Panc1 (cell line): ENCODE results near the gene LPAR2. TPM values are rescaled to one million over a fixed set of nuclear protein-coding genes. Genes with fewer than 3 reads are reported as not detected.

ENCODE experiments used
- ATAC-seq: fragments of 200-7000 bp; cut with Tn5 transposase; 2 replicates; pipeline ENCODE4 v1.9.1; 2020; ENCODE audit warnings: mild to moderate bottlenecking, moderate library complexity
- BruUV-seq: library from RNA; stranded (reverse); fragments of 400-500 nt; replicated peaks from 2 replicates; lab custom pipeline; 2021; lab: Mats Ljungman, UMichigan
- CTCF ChIA-PET: fragments of 300-600 bp; sonication (Branson Sonifier 250); formaldehyde crosslinking; loops from one replicate; lab custom pipeline; 2022; ENCODE audit warnings: antibody characterized with exemption; lab: Charles Lee
- POLR2A ChIA-PET: fragments of 300-600 bp; sonication (Branson Sonifier 250); formaldehyde crosslinking; loops from one replicate; lab custom pipeline; 2022; ENCODE audit warnings: antibody characterized with exemption; lab: Charles Lee
- DNase-seq: peaks from one replicate; pipeline ENCODE4 v3.0.0-alpha.2; 2010; ENCODE audit warnings: low read depth, low spot score
- H3K27ac ChIP-seq: 2 replicates; pipeline ENCODE4 v1.5.1; 2011; ENCODE audit warnings: mild to moderate bottlenecking, low read length, inconsistent platforms
- H3K27me3 ChIP-seq: fragments of 200-500 bp; sonication (Bioruptor generic); 2 replicates; pipeline ENCODE4 v1.6.0; 2014; ENCODE audit warnings: low read length, inconsistent platforms; ENCODE audit not compliant: control insufficient read depth, insufficient read depth
- H3K36me3 ChIP-seq: fragments of 200-500 bp; sonication (Bioruptor generic); 2 replicates; pipeline ENCODE4 v1.5.1; 2014; ENCODE audit warnings: inconsistent platforms, mild to moderate bottlenecking, low read length, moderate library complexity; ENCODE audit not compliant: control insufficient read depth, insufficient read depth
- H3K4me1 ChIP-seq: 2 replicates; pipeline ENCODE4 v1.5.1; 2011; ENCODE audit warnings: inconsistent platforms, mild to moderate bottlenecking, low read length, moderate library complexity; ENCODE audit not compliant: control insufficient read depth, insufficient read depth
- H3K4me3 ChIP-seq, 2 experiments: 2 replicates each; pipeline ENCODE4 v1.5.1; 2011 to 2012; ENCODE audit warnings: low read depth in 2 of 2, low read length in 2 of 2, mild to moderate bottlenecking in 2 of 2, inconsistent platforms in 1 of 2, moderate library complexity in 1 of 2
- H3K9me3 ChIP-seq: fragments of 200-500 bp; sonication (Bioruptor generic); 2 replicates; pipeline ENCODE4 v1.5.1; 2014; ENCODE audit warnings: low read depth, mild to moderate bottlenecking, inconsistent platforms, low read length, moderate library complexity; ENCODE audit not compliant: control insufficient read depth, insufficient read depth
- CTCF ChIP-seq: fragments of 450-650 bp; IDR thresholded peaks from 2 replicates; pipeline ENCODE4 v1.5.1; 2017; ENCODE audit warnings: mild to moderate bottlenecking
- POLR2AphosphoS5 ChIP-seq: IDR thresholded peaks from 2 replicates; pipeline ENCODE4 v1.6.1; 2012; ENCODE audit warnings: mild to moderate bottlenecking, low read depth, low read length, moderate library complexity
- REST ChIP-seq, 2 experiments: IDR thresholded peaks; 2 replicates each; pipeline ENCODE4 v1.6.1; 2011 to 2012; ENCODE audit warnings: low read depth in 2 of 2, control low read depth in 1 of 2, low read length in 1 of 2, mild to moderate bottlenecking in 1 of 2, moderate library complexity in 1 of 2; ENCODE audit not compliant: insufficient read depth in 1 of 2
- SIN3A ChIP-seq: IDR thresholded peaks from 2 replicates; pipeline ENCODE4 v1.6.1; 2012; ENCODE audit warnings: low read depth, mild to moderate bottlenecking, low read length, moderate library complexity, borderline replicate concordance; ENCODE audit not compliant: insufficient read depth
- TCF7L2 ChIP-seq: IDR thresholded peaks from 2 replicates; pipeline ENCODE4 v1.6.1; 2011; ENCODE audit warnings: mild to moderate bottlenecking, low read depth, low read length, inconsistent platforms
- in situ Hi-C: cut with HindIII; loops from 2 replicates; pipeline ENCODE4 v1.10.0; 2016; ENCODE audit warnings: low sequenced_read_pairs, low pct_unique_long_range_greater_than_20kb
- intact Hi-C: fragments of 100-400 bp; cut with micrococcal nuclease; formaldehyde crosslinking; loops from one replicate; pipeline ENCODE4 v1.10.0; 2022; ENCODE audit not compliant: unreplicated experiment
- total RNA-seq: library from RNA; stranded (reverse); gene quantifications from one replicate; pipeline ENCODE4 v1.2.1, GENCODE V29; 2021; ENCODE audit not compliant: unreplicated experiment

Gene LPAR2
- total RNA-seq, 1 experiment from 2014 or later = 16.0 TPM

- peak; percentile 94 for ATAC-seq
- DNase-seq = peak; percentile 76
- BruUV-seq = no TSS peak
- TF ChIP-seq REST (IDR thresholded peaks at IDR 0.05; ENCODE audit: insufficient read depth in 1 of 2, low read depth in 2 of 2, low read length in 1 of 2) = 0 out of 4 replicates have a peak, but pooled peaks of 1 of the 2 experiments have one; percentile 42
- no peak for TF ChIP-seq SIN3A
- peak; percentile 74 for TF ChIP-seq TCF7L2
- Histone ChIP-seq H3K27ac (peak within 1 kb of the TSS; percentile 79), H3K4me1 (peaks cover 10% of the 10 kb centered on the region), H3K27me3 (no peaks in the 10 kb centered on the region), H3K4me3 (peak within 1 kb of the TSS; percentile 74 to 81), H3K36me3 (peaks cover 5% of the 10 kb centered on the region; the same call in 1 of the 2 replicates), H3K9me3 (no peaks in the 10 kb centered on the region)
- CTCF ChIA-PET = interaction anchor here (0.6 kb wide), 1 partner anchor 51 kb away, joined by 3 read pairs; no protein-coding TSS in a partner anchor
- intact Hi-C loops (loop anchor here (10.0 kb wide), 1 partner anchor 71 kb away; the partner anchor contains the start of gene ZNF14), in situ Hi-C loops (no loop called here)
- POLR2A ChIA-PET = interaction anchor here (0.5 to 0.6 kb wide), 2 partner anchors 43 to 263 kb away, joined by 5 to 6 read pairs; no protein-coding TSS in a partner anchor
Measured at GRCh38 chr19:19663256-19664120, 35.5 kb upstream of the LPAR2 start, which contains the start of gene ATP13A1. Gene ATP13A1, minus strand, starts transcription at chr19:19663676. Its CDS starts 10 bp downstream, at chr19:19663666.

- ATAC-seq = no peak
- Histone ChIP-seq H3K27me3 (no peaks in the 10 kb centered on the region), H3K36me3 (peaks cover 5% of the 10 kb centered on the region; the same call in 1 of the 2 replicates), H3K4me1 (peaks cover 10% of the 10 kb centered on the region), H3K9me3 (no peaks in the 10 kb centered on the region), H3K27ac (peak overlapping the region; percentile 74), H3K4me3 (peak overlapping the region; percentile 74 to 81)
- CTCF ChIA-PET = no interaction called here
- BruUV-seq = no TSS peak
- in situ Hi-C loops (no loop called here), intact Hi-C loops (loop anchor here (10.0 kb wide), 1 partner anchor 72 kb away; the partner anchor contains the start of gene ZNF14)
- POLR2A ChIA-PET = no interaction called here
- TF ChIP-seq TCF7L2 (no peak), REST (IDR thresholded peaks at IDR 0.05; ENCODE audit: insufficient read depth in 1 of 2, low read depth in 2 of 2, low read length in 1 of 2) (no peak), POLR2AphosphoS5 (no peak), CTCF (no peak), SIN3A (no peak)
- DNase-seq = no peak
Measured at GRCh38 chr19:19662871-19663255, 34.8 kb upstream of the LPAR2 start.
